Breast epithelium (tissue), 3 donors: ENCODE data around the gene CLIC3.
A peak's percentile ranks its signal among the peaks of the same experiment; 100 is the strongest.

Experiments
- CTCF ChIP-seq, 3 donors: fragments of 450-650 bp; IDR thresholded peaks; one replicate each; pipeline ENCODE4 v1.5.1; 2016 to 2017; ENCODE audit warnings: antibody characterized with exemption in 3 of 3, mild to moderate bottlenecking in 3 of 3, moderate library complexity in 3 of 3
- POLR2AphosphoS5 ChIP-seq, 3 donors: sonication (generic); formaldehyde crosslinking; IDR thresholded peaks; one replicate each; pipeline ENCODE4 v1.6.1; 2017; ENCODE audit warnings: antibody characterized with exemption in 3 of 3

- TF ChIP-seq CTCF (IDR thresholded peaks at IDR 0.05) (peak; percentile 73 to 91 (median 85)), POLR2AphosphoS5 (IDR thresholded peaks at IDR 0.05) (no peak)
Observed at GRCh38 chr9:137034709-137035506, 38.5 kb upstream of the CLIC3 start.
